GM10248 (cell line): ENCODE data around the gene D2HGDH.
"Not testable (repeated sequence)": the region's sequence is repeated elsewhere in the genome, so short reads cannot be mapped to it uniquely, and the experiment has no call there.

Experiments used
- CTCF ChIA-PET: fragments of 300-600 bp; sonication (Branson Sonifier 250); formaldehyde crosslinking; extraction: SDS; loops from one replicate; lab custom pipeline; 2021; ENCODE audit warnings: antibody characterized with exemption; lab: Yijun Ruan, JAX
- POLR2A ChIA-PET: fragments of 350-650 bp; sonication (Branson Sonifier 250); formaldehyde crosslinking; extraction: SDS; loops from one replicate; lab custom pipeline; 2020; ENCODE audit warnings: antibody characterized with exemption; lab: Yijun Ruan, JAX
- DNase-seq: peaks from one replicate; pipeline ENCODE4 v3.0.0; 2012; ENCODE audit errors: extremely low spot score
- CTCF ChIP-seq: IDR thresholded peaks from 2 replicates; pipeline ENCODE4 v1.5.1; 2012; ENCODE audit warnings: mild to moderate bottlenecking, low read depth; ENCODE audit errors: extremely low read depth, missing control alignments, control extremely low read depth

The D2HGDH gene

GRCh38 chr2:241780939-241781569, 46.6 kb downstream of the D2HGDH start:
- no peak for TF ChIP-seq CTCF
- CTCF ChIA-PET = interaction anchor here (1.0 to 1.1 kb wide), 2 partner anchors 23 to 79 kb away, joined by 3 read pairs; partner anchors contain the start of gene ING5
- POLR2A ChIA-PET = no interaction called here
- DNase-seq = no peak

GRCh38 chr2:241782053-241782452, 47.6 kb downstream of the D2HGDH start:
- POLR2A ChIA-PET, DNase-seq, CTCF ChIA-PET: not testable (repeated sequence)

GRCh38 chr2:241788135-241788534, 53.7 kb downstream of the D2HGDH start:
- no peak for TF ChIP-seq CTCF
- DNase-seq = no peak
- ChIA-PET CTCF (interaction anchor here (1.0 to 2.4 kb wide), 5 partner anchors 9 to 81 kb away, joined by 3 to 8 read pairs (median 3); partner anchors contain the start of gene D2HGDH), POLR2A (no interaction called here)

GRCh38 chr2:241788572-241788971, 54.1 kb downstream of the D2HGDH start:
- ChIA-PET CTCF (interaction anchor here (0.8 to 2.4 kb wide), 5 partner anchors 10 to 80 kb away, joined by 3 to 8 read pairs (median 3); no protein-coding TSS in a partner anchor), POLR2A (no interaction called here)
- no peak for TF ChIP-seq CTCF
- DNase-seq = peak; percentile 34

GRCh38 chr2:241791385-241791784, 57.0 kb downstream of the D2HGDH start:
- CTCF ChIA-PET, DNase-seq: not testable (repeated sequence)

GRCh38 chr2:241793385-241793784, 59.0 kb downstream of the D2HGDH start:
- DNase-seq = no peak
- ChIA-PET CTCF (interaction anchor here (1.6 kb wide), 1 partner anchor 60 kb away, joined by 3 read pairs; no protein-coding TSS in a partner anchor), POLR2A (no interaction called here)
- no peak for TF ChIP-seq CTCF

More at GRCh38 chr2:241791385-241791784, 57.0 kb downstream of the D2HGDH start:
- POLR2A ChIA-PET = not testable (repeated sequence)

- TF ChIP-seq CTCF = no peak
- CTCF ChIA-PET = interaction anchor here (1.0 to 1.6 kb wide), 3 partner anchors 10 to 84 kb away, joined by 3 read pairs; no protein-coding TSS in a partner anchor
- DNase-seq = no peak
- POLR2A ChIA-PET = no interaction called here
Observed at GRCh38 chr2:241794250-241794823, 59.9 kb downstream of the D2HGDH start.
